ENCODE results near the gene LRRC4. TPM values are rescaled to one million over a fixed set of nuclear protein-coding genes. Genes with fewer than 3 reads are reported as not detected.

Gene LRRC4
- polyA plus RNA-seq, 1 experiment: 0.12 TPM

- no peaks in the 10 kb centered on the region for H3K36me3 ChIP-seq (ENCODE audit: control insufficient read depth, insufficient read depth, low read length)
- DNase-seq (ENCODE audit: low read depth): no peak
- no peak for TF ChIP-seq CTCF (IDR thresholded peaks at IDR 0.05; ENCODE audit: insufficient read depth, low read depth, low read length)
- no peaks in the 10 kb centered on the region for H3K27me3 ChIP-seq (ENCODE audit: control insufficient read depth, insufficient read depth, low read length)
- ChIA-PET CTCF (interaction anchor here (1.1 to 1.3 kb wide), 2 partner anchors 9 to 149 kb away, joined by 3 read pairs; no protein-coding TSS in a partner anchor), POLR2A (no interaction called here)
- H3K4me3 ChIP-seq (ENCODE audit: low read depth, low read length): no peak overlapping the region
Measured at GRCh38 chr7:127986581-127987521, 44.4 kb downstream of the LRRC4 start.

- Histone ChIP-seq H3K27me3 (ENCODE audit: control insufficient read depth, insufficient read depth, low read length) (no peaks in the 10 kb centered on the region), H3K4me3 (ENCODE audit: low read depth, low read length) (no peak overlapping the region), H3K36me3 (ENCODE audit: control insufficient read depth, insufficient read depth, low read length) (no peaks in the 10 kb centered on the region)
- no peak for DNase-seq (ENCODE audit: low read depth)
- ChIA-PET CTCF (interaction anchor here (0.6 kb wide), 1 partner anchor 273 kb away, joined by 3 read pairs; no protein-coding TSS in a partner anchor), POLR2A (interaction anchor here (0.7 kb wide), 1 partner anchor 231 kb away, joined by 3 read pairs; no protein-coding TSS in a partner anchor)
- TF ChIP-seq CTCF (IDR thresholded peaks at IDR 0.05; ENCODE audit: insufficient read depth, low read depth, low read length): no peak
Measured at GRCh38 chr7:127983804-127984332, 47.4 kb downstream of the LRRC4 start.

- CTCF ChIA-PET: no interaction called here
- H3K4me3 ChIP-seq (ENCODE audit: low read depth, low read length): no peak overlapping the region
- TF ChIP-seq CTCF (IDR thresholded peaks at IDR 0.05; ENCODE audit: insufficient read depth, low read depth, low read length): no peak
- no peaks in the 10 kb centered on the region for H3K27me3 ChIP-seq (ENCODE audit: control insufficient read depth, insufficient read depth, low read length)
- H3K36me3 ChIP-seq (ENCODE audit: control insufficient read depth, insufficient read depth, low read length): no peaks in the 10 kb centered on the region
- POLR2A ChIA-PET: no interaction called here
- DNase-seq (ENCODE audit: low read depth): no peak
Measured at GRCh38 chr7:127981965-127982364, 49.3 kb downstream of the LRRC4 start.

GRCh38 chr7:127980901-127981300 is 50.3 kb downstream of the LRRC4 start:
- no peak overlapping the region for H3K4me3 ChIP-seq (ENCODE audit: low read depth, low read length)
- no peak for DNase-seq (ENCODE audit: low read depth)
- TF ChIP-seq CTCF (IDR thresholded peaks at IDR 0.05; ENCODE audit: insufficient read depth, low read depth, low read length): no peak
- CTCF ChIA-PET: interaction anchor here (0.6 kb wide), 1 partner anchor 104 kb away, joined by 5 read pairs; no protein-coding TSS in a partner anchor
- peaks cover 3% of the 10 kb centered on the region for H3K36me3 ChIP-seq (ENCODE audit: control insufficient read depth, insufficient read depth, low read length)
- H3K27me3 ChIP-seq (ENCODE audit: control insufficient read depth, insufficient read depth, low read length): no peaks in the 10 kb centered on the region
- POLR2A ChIA-PET: no interaction called here

- TF ChIP-seq CTCF (IDR thresholded peaks at IDR 0.05; ENCODE audit: insufficient read depth, low read depth, low read length): no peak
- Histone ChIP-seq H3K36me3 (ENCODE audit: control insufficient read depth, insufficient read depth, low read length) (peaks cover 3% of the 10 kb centered on the region), H3K4me3 (ENCODE audit: low read depth, low read length) (no peak overlapping the region), H3K27me3 (ENCODE audit: control insufficient read depth, insufficient read depth, low read length) (no peaks in the 10 kb centered on the region)
- ChIA-PET CTCF (no interaction called here), POLR2A (interaction anchor here (0.6 kb wide), 1 partner anchor 70 kb away, joined by 3 read pairs; no protein-coding TSS in a partner anchor)
- DNase-seq (ENCODE audit: low read depth): no peak
Measured at GRCh38 chr7:127979728-127980126, 51.5 kb downstream of the LRRC4 start.

Data from BJ (cell line).